ENCODE measurements around the gene TUBB8.
A peak's percentile ranks its signal among the peaks of the same experiment; 100 is the strongest.
"Not testable (repeated sequence)": the region's sequence is repeated elsewhere in the genome, so short reads cannot be mapped to it uniquely, and the experiment has no call there.

The TUBB8 gene

GRCh38 chr10:48996-49395, at the start of gene TUBB8:
Gene TUBB8, minus strand, starts transcription at chr10:49296. Its CDS starts 58 bp downstream, at chr10:49238.
- no peak for DNase-seq (ENCODE audit: low read depth in 2 of 2)

GRCh38 chr10:96466-96865, 47.4 kb upstream of the TUBB8 start:
- no peak for DNase-seq (ENCODE audit: low read depth in 2 of 2)

- DNase-seq (ENCODE audit: low read depth in 2 of 2) = no peak
These were observed 46.4 kb upstream of the TUBB8 start for GRCh38 chr10:95356-96115.

GRCh38 chr10:94613-95012, 45.5 kb upstream of the TUBB8 start:
- DNase-seq (ENCODE audit: low read depth in 2 of 2) = no peak

- DNase-seq (ENCODE audit: low read depth in 2 of 2) = no peak
These were observed 43.8 kb upstream of the TUBB8 start for GRCh38 chr10:92846-93245.

- no peak for DNase-seq (ENCODE audit: low read depth in 2 of 2)
These were observed 43.1 kb upstream of the TUBB8 start for GRCh38 chr10:92153-92552.

GRCh38 chr10:91313-91712, 42.2 kb upstream of the TUBB8 start:
- no peak for DNase-seq (ENCODE audit: low read depth in 2 of 2)

GRCh38 chr10:90161-90560, 41.1 kb upstream of the TUBB8 start:
- DNase-seq (ENCODE audit: low read depth in 2 of 2) = no peak

GRCh38 chr10:89248-89647, 40.2 kb upstream of the TUBB8 start:
- no peak for DNase-seq (ENCODE audit: low read depth in 2 of 2)

GRCh38 chr10:88253-88652, 39.2 kb upstream of the TUBB8 start:
- DNase-seq (ENCODE audit: low read depth in 2 of 2) = no peak

GRCh38 chr10:87177-88080, 38.3 kb upstream of the TUBB8 start:
- no peak for DNase-seq (ENCODE audit: low read depth in 2 of 2)

- no peak for DNase-seq (ENCODE audit: low read depth in 2 of 2)
These were observed 36.9 kb upstream of the TUBB8 start for GRCh38 chr10:86031-86430.

- no peak for DNase-seq (ENCODE audit: low read depth in 2 of 2)
These were observed 35.9 kb upstream of the TUBB8 start for GRCh38 chr10:85044-85443.

GRCh38 chr10:83930-84530, 34.9 kb upstream of the TUBB8 start:
- no peak for DNase-seq (ENCODE audit: low read depth in 2 of 2)

- DNase-seq (ENCODE audit: low read depth in 2 of 2) = no peak
These were observed 31.5 kb upstream of the TUBB8 start for GRCh38 chr10:80477-81105.

GRCh38 chr10:79532-80215, 30.6 kb upstream of the TUBB8 start:
- DNase-seq (ENCODE audit: low read depth in 2 of 2) = no peak

GRCh38 chr10:78556-78955, 29.5 kb upstream of the TUBB8 start:
- no peak for DNase-seq (ENCODE audit: low read depth in 2 of 2)

GRCh38 chr10:74266-74621, 25.1 kb upstream of the TUBB8 start:
- DNase-seq (ENCODE audit: low read depth in 2 of 2) = not testable (repeated sequence)

- peak in 1 of 2 donors; percentile 30 for DNase-seq (ENCODE audit: low read depth in 2 of 2)
These were observed 24.6 kb upstream of the TUBB8 start for GRCh38 chr10:73543-74265.

- DNase-seq (ENCODE audit: low read depth in 2 of 2) = not testable (repeated sequence)
These were observed 19.1 kb upstream of the TUBB8 start for GRCh38 chr10:68156-68555.

GRCh38 chr10:49926-50325, 830 bp upstream of the TUBB8 start:
- not testable (repeated sequence) for DNase-seq (ENCODE audit: low read depth in 2 of 2)

Measured in stimulated activated CD4-positive, alpha-beta T cell treated with anti-CD3 and anti-CD28 coated beads, Interleukin-15, amount 100 ng/mL, for 48 hours (primary cell).